ENCODE results near the gene PLCL1. TPM values are rescaled to one million over a fixed set of nuclear protein-coding genes. Genes with fewer than 3 reads are reported as not detected.

Gene PLCL1
- total RNA-seq, result 0.04 TPM in 1 of 2 replicates, not detected in the other

DNA sequence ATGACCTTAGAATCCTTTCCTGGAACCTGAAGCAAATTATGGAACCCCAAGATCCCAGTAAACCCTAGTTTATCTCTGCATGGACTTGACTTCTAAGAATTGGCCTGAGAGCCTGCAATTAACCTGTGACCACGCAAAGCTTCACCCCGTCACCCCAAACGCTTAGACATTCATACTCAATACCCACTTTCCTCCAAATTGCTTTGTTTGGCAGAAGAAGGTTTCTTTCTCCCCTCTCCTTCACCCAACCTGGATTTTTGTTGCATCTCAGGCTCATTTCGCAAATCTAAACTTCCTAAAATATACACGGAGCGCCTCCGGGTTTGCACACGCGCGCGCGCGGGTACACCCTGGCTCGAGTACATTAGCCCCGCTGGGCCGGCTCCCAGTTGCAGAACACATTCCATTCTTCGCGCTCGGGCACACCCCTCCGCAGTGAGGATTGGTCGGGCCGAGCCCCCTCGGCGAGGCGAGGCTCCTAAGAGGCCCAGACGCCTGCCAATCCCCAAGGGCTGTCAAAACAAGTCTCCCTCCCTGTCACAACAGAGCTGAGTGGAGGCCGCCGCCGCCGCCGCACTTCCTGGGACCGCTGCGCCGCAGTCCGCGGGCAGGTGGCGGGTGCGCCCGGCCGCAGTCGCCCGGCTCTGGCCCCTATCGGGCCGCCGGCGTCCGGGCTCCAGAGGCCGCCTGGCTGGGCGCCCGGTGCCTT is at the start of gene PLCL1:
TSS of gene PLCL1 (plus strand) at position 545 of the 709 bp plus-strand sequence.
- TF ChIP-seq, protein P1, sequence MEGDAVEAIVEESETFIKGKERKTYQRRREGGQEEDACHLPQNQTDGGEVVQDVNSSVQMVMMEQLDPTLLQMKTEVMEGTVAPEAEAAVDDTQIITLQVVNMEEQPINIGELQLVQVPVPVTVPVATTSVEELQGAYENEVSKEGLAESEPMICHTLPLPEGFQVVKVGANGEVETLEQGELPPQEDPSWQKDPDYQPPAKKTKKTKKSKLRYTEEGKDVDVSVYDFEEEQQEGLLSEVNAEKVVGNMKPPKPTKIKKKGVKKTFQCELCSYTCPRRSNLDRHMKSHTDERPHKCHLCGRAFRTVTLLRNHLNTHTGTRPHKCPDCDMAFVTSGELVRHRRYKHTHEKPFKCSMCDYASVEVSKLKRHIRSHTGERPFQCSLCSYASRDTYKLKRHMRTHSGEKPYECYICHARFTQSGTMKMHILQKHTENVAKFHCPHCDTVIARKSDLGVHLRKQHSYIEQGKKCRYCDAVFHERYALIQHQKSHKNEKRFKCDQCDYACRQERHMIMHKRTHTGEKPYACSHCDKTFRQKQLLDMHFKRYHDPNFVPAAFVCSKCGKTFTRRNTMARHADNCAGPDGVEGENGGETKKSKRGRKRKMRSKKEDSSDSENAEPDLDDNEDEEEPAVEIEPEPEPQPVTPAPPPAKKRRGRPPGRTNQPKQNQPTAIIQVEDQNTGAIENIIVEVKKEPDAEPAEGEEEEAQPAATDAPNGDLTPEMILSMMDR (IDR thresholded peaks at IDR 0.05), result no peak
- Mint-ChIP-seq H3K27ac (no peak within 1 kb of the TSS), H3K36me3 (ENCODE audit: low read depth) (no peaks in the 10 kb centered on the region), H3K27me3 (peaks cover 51% of the 10 kb centered on the region), H3K9me3 (no peaks in the 10 kb centered on the region), H3K4me3 (peak within 1 kb of the TSS; percentile 83), H3K4me1 (peaks cover 15% of the 10 kb centered on the region)
- ChIA-PET CTCF (interaction anchor here (0.9 kb wide), 1 partner anchor 493 kb away, joined by 4 read pairs; no protein-coding TSS in a partner anchor), POLR2A (no interaction called here)
- ATAC-seq (ENCODE audit: low read depth) (peak; percentile 98), DNase-seq (peak; percentile 49)
- intact Hi-C loops (cut with micrococcal nuclease), result loop anchor here (1.0 kb wide), 1 partner anchor 18 kb away; no protein-coding TSS in a partner anchor

GRCh38 chr2:197759013-197759412 is 45.4 kb upstream of the PLCL1 start:
- Mint-ChIP-seq H3K9me3 (peaks cover 10% of the 10 kb centered on the region), H3K4me1 (no peaks in the 10 kb centered on the region), H3K27ac (no peak overlapping the region), H3K4me3 (no peak overlapping the region), H3K27me3 (peaks cover 15% of the 10 kb centered on the region), H3K36me3 (ENCODE audit: low read depth) (no peaks in the 10 kb centered on the region)
- POLR2A ChIA-PET, result no interaction called here
- intact Hi-C loops (cut with micrococcal nuclease), result no loop called here
- TF ChIP-seq, protein P1 (IDR thresholded peaks at IDR 0.05), result no peak
- DNase-seq, result no peak
- CTCF ChIA-PET, result no interaction called here
- no peak for ATAC-seq (ENCODE audit: low read depth)

- DNase-seq (no peak), ATAC-seq (ENCODE audit: low read depth) (no peak)
- no peaks in the 10 kb centered on the region for H3K4me1 Mint-ChIP-seq
- H3K9me3 Mint-ChIP-seq, result peaks cover 10% of the 10 kb centered on the region
- H3K27ac Mint-ChIP-seq, result no peak overlapping the region
- POLR2A ChIA-PET, result no interaction called here
- no peak overlapping the region for H3K4me3 Mint-ChIP-seq
- H3K27me3 Mint-ChIP-seq, result peaks cover 14% of the 10 kb centered on the region
- intact Hi-C loops (cut with micrococcal nuclease), result no loop called here
- H3K36me3 Mint-ChIP-seq (ENCODE audit: low read depth), result no peaks in the 10 kb centered on the region
- TF ChIP-seq, protein P1 (IDR thresholded peaks at IDR 0.05), result no peak
- CTCF ChIA-PET, result no interaction called here
These were observed 44.6 kb upstream of the PLCL1 start for GRCh38 chr2:197759625-197760292.

GRCh38 chr2:197760293-197760657 is 44.1 kb upstream of the PLCL1 start:
- ATAC-seq (ENCODE audit: low read depth) (no peak), DNase-seq (no peak)
- peaks cover 10% of the 10 kb centered on the region for H3K9me3 Mint-ChIP-seq
- intact Hi-C loops (cut with micrococcal nuclease), result no loop called here
- CTCF ChIA-PET, result no interaction called here
- no peaks in the 10 kb centered on the region for H3K36me3 Mint-ChIP-seq (ENCODE audit: low read depth)
- no peak overlapping the region for H3K4me3 Mint-ChIP-seq
- H3K27me3 Mint-ChIP-seq, result peaks cover 12% of the 10 kb centered on the region
- H3K4me1 Mint-ChIP-seq, result no peaks in the 10 kb centered on the region
- TF ChIP-seq, protein P1 (IDR thresholded peaks at IDR 0.05), result no peak
- H3K27ac Mint-ChIP-seq, result no peak overlapping the region
- POLR2A ChIA-PET, result no interaction called here

DNA sequence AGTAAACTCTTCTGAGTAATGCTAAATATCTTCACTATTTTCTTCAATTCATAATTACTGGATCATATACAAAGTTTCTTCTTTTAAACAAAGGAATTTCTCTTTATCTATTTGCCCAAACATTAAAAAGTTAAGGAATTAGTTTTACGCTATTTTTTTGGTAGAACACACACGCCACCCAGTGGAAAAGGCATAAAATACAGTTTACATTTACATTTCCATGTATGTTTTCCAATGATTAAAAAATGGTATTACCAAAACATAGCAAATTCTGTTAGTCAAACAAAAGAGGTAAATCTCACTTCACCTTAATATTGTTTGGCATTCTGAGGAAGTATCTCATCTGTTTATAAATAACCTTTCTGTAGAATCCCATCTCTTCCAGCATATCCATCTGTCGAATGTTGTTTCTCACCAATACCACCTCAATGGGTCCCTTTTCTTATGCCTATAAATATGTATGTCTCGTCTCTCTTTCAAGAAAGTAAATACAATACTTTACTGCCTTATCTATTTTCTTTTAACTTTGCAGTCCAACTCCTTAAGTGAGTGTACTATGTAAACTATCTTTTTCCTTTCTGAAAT is 26.5 kb upstream of the PLCL1 start:
- CTCF ChIA-PET, result interaction anchor here (0.8 to 2.3 kb wide), 5 partner anchors 10 to 1027 kb away, joined by 3 to 7 read pairs (median 4); no protein-coding TSS in a partner anchor
- H3K27me3 Mint-ChIP-seq, result peaks cover 7% of the 10 kb centered on the region
- POLR2A ChIA-PET, result no interaction called here
- TF ChIP-seq, protein P1 (IDR thresholded peaks at IDR 0.05), result peak; percentile 23
- no peak for DNase-seq
- no peak overlapping the region for H3K27ac Mint-ChIP-seq
- no peaks in the 10 kb centered on the region for H3K36me3 Mint-ChIP-seq (ENCODE audit: low read depth)
- intact Hi-C loops (cut with micrococcal nuclease), result loop anchor here (1.0 to 10.0 kb wide), 6 partner anchors 71 to 1483 kb away; partner anchors contain the start of gene HSPD1
- no peak overlapping the region for H3K4me3 Mint-ChIP-seq
- ATAC-seq (ENCODE audit: low read depth), result no peak
- H3K9me3 Mint-ChIP-seq, result no peaks in the 10 kb centered on the region
- no peaks in the 10 kb centered on the region for H3K4me1 Mint-ChIP-seq

All from activated B cell treated with CpG ODN at 0.5 μM for 24 hours (primary cell).